Activated CD8-positive, alpha-beta memory T cell treated with anti-CD3 and anti-CD28 coated beads, Interleukin-2, amount 50 U/mL, for 1 hour (primary cell): ENCODE results near the gene USH2A.

Source experiments
- DNase-seq: peaks from one replicate; pipeline ENCODE4 v3.0.0-alpha.2; 2020; ENCODE audit errors: extremely low read depth

Gene USH2A, protein sequence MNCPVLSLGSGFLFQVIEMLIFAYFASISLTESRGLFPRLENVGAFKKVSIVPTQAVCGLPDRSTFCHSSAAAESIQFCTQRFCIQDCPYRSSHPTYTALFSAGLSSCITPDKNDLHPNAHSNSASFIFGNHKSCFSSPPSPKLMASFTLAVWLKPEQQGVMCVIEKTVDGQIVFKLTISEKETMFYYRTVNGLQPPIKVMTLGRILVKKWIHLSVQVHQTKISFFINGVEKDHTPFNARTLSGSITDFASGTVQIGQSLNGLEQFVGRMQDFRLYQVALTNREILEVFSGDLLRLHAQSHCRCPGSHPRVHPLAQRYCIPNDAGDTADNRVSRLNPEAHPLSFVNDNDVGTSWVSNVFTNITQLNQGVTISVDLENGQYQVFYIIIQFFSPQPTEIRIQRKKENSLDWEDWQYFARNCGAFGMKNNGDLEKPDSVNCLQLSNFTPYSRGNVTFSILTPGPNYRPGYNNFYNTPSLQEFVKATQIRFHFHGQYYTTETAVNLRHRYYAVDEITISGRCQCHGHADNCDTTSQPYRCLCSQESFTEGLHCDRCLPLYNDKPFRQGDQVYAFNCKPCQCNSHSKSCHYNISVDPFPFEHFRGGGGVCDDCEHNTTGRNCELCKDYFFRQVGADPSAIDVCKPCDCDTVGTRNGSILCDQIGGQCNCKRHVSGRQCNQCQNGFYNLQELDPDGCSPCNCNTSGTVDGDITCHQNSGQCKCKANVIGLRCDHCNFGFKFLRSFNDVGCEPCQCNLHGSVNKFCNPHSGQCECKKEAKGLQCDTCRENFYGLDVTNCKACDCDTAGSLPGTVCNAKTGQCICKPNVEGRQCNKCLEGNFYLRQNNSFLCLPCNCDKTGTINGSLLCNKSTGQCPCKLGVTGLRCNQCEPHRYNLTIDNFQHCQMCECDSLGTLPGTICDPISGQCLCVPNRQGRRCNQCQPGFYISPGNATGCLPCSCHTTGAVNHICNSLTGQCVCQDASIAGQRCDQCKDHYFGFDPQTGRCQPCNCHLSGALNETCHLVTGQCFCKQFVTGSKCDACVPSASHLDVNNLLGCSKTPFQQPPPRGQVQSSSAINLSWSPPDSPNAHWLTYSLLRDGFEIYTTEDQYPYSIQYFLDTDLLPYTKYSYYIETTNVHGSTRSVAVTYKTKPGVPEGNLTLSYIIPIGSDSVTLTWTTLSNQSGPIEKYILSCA (N-terminal part only)

DNA sequence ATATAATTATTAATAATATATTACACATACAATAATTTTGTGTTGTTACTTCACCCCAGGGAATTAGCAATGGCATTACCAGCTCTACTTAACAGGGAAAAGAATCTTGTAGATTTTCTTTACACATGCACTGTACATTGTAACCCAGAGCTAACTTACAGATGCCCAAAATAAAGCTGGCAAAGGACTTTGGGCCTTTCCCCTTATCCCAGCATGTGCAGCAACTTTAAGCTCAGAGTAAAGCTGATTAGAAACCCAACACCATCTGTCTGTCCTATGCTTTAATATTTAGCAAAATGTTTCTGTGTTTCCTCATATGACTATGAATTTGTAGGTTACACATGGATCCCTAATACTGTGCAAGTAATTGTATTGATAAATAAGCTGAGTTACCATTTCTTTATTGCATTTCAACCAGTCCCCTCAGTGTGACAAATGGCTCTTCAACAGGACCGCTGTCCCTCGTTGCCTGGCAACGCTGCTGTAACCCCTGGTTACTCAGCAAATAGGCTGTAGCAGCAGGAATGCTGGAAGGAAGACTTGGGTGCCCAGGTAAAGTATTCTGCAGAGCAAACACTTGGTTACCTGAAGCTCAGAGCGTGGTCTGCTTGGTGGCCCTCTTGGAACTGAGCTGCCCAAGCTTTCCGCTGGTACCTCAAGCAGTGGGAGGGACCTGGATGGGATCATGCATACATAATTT, at the start of gene USH2A:
Gene USH2A, minus strand, starts transcription at position 628 of the 700 bp plus-strand sequence. CDS start 1,112 bp downstream, outside the sequence.
- DNase-seq = no peak

DNA sequence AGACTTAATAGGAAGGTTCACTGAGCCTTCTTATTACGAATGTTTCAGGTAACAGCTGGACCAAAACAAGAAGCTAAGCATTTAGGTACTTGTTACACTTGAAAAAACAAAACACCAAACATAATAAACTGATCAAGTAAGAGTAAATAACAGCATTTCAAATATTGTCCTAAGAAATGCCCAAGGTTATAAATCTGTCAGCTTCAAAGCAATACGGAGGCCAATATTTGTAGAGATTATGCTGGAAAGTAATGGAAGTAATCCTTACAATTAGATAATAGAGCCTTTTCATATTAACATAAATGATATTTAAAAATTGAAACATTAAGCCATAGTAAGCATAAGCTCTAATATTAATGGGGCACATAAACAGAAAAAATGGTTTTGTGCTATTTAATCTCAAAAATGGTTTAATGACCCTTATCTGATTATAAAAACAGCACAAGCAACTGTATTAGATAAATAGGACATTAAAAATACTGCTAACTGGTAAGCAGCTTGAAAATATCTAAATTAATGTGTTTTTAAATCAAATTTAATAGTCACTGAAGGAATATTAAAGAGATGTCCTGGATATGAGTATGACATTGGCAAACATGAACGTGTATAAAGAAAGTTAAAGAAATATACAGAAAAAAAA, 43.0 kb upstream of the USH2A start:
- DNase-seq = no peak

DNA sequence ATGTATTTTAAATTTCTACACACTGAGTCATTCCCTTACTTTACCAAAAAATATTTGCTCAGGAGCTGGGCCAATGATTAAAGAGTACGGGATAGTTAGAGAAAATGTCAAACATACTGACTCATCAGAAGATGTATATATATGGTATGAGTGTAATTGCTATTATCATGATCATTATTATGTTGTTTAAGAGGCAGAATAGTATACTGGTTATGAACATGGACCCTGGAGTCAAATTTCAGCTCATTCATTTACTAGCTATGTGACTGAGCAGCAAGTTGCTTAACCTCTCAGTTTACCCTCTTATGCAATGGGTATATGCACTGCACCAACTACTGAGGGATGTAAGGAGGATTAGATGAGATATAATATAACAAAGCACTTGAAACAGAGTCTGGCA, 41.2 kb upstream of the USH2A start:
- DNase-seq = no peak

DNA sequence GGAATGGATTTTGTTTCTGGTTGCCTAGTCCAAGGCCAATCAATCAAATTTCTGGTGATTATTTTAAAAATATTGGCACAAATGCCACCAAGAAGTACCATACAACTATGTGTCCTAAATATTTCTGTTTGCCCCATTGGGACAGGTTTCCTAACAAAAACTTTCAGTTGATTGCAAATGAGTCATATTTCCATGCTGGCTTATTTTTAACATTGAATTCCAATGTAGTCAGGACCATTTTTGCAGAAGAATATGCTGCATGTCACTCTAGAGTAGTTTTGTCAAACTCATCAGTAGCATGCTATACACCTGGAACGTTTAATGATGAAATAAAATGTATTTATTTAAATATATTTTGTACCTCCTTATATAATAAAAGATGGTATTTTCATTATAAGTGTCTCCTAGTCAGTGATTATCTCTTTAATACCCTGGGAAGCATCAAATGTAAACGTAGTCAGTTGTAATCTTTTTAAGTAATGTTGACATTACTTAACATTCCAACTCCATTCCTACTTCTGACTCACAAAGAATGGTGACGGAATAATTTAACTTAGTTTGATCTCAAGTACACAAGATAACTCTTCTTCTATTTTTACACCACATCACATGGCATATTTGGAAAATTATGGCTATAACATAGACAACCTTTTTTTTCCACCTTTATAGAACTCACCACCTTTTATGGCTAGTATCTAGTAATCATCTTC, 39.0 kb upstream of the USH2A start:
- DNase-seq = no peak

DNA sequence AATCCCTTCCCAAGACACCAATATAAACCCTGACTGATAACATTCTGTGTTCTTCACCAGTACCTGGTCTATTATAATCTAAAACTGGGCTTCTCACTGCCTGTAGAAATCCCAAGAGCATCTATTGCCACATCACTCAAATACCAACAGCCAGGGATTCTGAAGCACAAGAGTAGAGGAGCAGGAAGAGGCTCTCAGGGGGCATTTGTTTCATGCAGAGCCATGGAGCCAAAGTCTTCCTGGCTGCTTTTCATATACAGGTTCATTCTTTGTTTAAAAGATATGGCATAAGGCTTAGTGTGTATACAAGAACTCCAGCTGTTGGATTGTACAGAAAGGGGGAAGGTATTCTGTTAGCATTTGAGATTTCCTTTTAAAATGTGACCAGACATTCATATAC, 38.2 kb upstream of the USH2A start:
- DNase-seq = no peak

DNA sequence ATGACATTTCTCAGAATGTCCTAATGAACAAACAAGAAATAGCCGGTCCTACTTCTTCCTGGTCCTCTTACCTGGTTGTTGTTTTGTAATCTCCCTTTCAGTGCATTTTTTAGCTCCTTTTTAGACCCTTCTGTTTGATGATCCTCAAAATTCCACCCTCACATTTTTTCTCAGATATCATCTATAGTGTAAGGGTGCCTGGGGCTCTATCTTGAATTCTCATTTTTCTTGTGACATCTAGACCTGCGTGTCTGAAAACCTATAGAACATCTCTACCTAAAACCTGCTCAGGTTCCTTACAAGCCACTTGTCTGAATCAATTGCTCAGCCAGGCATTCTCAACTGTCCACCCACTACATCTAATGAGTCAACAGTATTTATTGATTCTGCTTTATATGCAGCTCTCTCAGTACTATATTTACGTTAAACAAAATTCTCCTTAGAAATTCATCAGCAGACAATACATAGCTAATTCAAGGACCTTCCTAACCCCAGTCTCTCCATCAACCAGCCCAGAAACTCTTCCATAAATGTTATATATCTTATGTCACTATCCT, 36.5 kb upstream of the USH2A start:
- DNase-seq = no peak

DNA sequence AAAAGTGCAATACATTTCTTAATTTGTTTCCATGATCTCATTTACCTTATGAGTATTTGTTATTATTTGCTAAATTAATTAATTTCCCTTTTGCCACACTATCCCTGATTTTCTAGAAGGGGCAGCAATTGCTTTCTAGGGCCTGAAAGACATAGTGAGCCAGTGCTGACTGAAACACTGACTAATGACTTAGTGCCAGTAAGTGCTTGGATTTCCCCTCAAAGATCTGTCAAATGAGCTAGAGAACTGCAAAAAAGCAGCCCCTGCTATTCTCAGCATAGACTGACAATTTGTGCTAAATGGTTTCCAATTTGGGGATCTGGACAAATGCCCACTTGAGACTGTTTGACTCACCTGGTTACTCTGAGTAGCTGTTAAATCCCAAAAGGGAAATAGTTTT, 35.6 kb upstream of the USH2A start:
- DNase-seq = no peak

DNA sequence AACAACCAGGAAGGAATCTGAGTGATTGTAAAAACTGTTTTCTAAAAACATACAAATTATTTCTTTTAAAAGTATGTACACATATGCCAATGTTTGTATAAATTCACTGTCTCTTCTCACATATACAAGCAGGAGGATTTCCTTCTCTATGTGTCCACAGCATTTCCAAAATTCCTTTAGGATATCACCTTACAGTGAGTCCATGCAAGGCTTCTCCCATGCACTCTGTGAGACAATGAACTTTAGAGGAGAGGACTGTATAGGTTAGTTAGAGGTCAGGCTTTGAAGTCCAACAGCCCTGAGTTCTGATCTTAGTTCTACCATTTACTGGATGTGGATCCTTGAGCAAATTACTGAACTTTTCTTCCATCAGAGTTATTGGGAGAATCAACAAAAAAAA, 34.1 kb upstream of the USH2A start:
- no peak for DNase-seq

DNA sequence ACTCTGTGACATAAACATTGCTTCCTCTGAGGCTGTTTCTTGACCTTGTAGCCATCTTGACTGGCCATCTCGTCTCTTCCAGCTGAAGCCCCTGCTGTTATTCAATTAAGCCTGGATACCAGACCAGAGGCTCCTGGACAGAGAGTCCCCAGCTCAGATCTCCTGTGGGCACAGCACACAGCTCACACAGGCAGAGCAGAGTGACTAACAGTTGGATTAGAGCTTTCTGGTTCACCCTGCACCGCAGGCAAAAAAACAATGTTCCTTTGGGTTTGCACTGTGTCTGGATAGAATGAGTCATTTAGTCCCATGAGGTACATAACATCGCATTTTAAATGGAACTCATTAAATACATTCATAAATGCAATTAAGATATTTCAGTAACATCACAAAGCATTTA, 33.4 kb upstream of the USH2A start:
- DNase-seq = no peak

DNA sequence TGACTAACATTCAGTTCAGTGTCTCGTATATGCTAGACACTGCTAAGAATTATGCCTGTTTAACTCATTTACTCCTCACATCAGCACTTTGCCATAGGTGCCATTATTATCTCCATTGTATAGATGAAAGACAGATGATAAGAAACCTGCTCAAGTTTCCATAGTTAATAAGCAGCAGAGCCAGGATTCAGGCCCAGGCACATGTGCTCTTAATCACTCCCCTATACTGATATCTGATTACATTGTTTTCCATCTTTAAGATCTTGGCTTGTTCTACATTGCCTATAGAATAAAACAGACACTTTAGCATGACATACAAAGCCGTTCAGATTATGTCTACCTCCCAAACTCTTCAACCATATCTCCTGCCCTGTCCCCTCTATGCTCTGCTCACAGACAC, 30.5 kb upstream of the USH2A start:
- DNase-seq = no peak

DNA sequence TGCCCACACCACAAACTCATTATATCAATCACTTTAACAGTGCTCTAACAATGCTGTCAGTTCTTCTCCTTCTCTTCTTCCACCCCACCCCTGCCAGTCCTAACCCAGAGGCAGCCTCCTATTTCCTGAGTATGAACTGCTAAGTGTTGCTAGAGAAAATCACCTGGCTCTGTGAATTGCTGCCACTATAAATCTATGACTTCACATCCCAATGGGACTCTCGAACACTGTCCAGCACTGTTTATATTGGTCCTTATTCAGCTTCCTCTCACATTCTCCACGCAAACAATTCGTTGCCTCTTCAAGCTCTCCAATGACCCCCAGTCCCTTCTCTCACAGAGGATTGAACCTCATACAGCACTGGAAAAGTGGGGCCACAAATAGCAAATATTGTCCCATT, 27.0 kb upstream of the USH2A start:
- no peak for DNase-seq

DNA sequence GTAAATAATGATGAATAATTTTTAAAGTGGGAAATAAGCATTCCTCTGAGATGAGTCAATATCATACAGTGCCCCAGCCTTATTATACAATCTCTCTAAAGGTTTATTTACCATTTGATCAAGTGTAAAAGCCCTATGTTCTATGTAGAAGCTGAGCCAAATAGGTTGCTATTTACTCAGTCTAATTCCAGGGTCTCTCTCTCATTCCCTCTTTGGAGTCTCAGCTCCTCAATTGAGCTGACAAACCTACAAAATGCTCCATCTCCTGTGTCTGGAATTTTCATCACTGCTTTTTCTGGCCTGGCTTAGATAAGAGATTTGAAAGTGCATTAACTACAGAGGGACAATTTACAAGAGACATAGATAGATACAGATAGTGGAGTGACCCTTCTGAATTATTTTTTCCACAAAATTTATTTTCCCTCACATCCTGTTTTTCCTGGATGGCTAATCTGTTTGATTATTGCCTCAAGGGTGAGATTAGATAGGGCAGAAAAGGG, 24.8 kb upstream of the USH2A start:
- DNase-seq = no peak

DNA sequence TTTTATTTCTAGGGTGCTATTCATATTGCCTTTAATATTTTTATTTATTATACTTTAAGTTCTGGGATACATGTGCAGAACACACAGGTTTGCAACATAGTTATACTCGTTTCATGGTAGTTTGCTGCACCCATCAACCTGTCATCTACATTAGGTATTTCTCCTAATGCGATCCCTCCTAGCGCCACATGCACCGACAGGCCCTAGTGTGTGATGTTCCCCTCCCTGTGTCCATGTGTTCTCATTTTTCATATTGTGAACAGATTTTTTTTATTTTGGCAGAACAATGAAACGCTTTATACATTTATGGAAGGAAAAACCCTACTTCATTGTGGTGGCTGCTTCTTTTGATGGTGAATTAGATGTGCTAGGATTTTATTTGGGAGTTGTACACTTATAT, 14.4 kb upstream of the USH2A start:
- DNase-seq = no peak

DNA sequence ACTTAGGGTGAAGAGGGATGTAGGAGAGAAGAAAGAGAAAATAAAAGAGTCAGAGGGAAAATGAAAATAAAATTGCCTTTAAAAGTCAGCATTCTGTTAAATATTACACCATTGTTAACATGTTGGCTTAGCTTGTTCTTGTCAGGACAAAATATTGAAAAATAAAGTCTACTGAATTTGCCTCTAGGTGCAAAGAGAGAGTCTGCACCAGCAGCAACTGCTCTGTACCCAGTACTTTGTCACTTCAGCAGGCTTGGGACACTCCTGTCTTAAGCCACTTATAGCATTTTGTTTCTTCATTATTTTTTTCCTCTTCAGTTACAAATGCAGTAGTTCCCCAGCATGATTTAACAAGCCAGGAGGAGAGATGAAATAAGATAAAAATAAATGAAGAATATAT, 11.0 kb upstream of the USH2A start:
- no peak for DNase-seq

DNA sequence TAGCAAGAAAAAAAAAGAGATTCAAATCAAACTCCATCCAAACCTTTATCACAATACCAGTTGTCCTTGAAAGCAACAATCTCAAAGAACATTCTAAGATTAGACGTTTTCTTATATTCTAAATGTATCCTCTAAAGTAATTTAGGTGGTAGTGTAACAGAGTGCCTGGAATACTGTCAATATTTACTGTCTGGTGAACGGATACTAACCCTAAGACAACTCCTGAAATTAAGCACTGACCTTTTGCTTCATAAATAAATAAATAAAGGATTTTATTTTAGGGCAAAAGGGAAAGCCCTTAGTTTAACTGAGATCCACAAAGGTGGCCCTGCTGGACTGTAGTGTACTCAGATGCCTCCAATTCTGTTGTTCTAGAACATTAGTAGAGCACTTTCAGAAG, 9.9 kb upstream of the USH2A start:
- DNase-seq = no peak

DNA sequence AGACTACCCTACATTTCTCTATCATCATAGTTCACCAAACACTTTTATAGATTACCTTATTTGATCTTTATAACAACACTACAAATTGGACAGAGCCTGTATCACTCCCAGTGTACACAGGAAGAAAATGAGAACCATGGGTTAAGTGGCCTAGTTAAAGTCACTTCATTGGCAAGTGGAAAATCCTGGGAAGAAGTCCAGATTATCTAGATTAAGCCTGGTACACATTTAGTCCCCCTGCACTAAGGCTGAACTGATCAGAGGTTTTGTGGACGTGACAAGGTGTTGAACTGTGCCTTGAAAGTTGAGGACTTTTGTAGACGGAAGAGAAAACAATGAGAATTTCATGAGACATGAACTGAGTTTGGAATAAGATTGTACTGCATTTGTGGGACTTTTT, 7.5 kb upstream of the USH2A start:
- no peak for DNase-seq

DNA sequence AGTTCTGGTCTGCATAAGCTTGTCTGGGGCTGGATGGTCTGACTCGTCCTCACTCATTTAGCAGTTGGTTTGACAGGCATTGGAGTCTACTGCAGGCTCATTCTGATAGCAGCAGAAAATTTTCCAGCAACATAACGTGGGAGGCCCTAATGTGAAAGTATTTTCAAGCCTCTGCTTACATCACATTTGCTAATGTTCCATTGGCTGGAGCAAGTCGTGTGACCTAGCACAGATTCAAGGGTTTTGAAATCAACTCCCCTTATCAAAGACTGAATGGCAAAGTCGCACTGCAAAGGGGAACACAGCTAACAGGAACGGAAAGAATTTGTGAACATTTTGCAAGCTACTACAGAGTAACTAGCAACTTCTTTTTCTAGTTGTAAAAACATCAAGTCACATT, 2.3 kb upstream of the USH2A start:
- no peak for DNase-seq

DNA sequence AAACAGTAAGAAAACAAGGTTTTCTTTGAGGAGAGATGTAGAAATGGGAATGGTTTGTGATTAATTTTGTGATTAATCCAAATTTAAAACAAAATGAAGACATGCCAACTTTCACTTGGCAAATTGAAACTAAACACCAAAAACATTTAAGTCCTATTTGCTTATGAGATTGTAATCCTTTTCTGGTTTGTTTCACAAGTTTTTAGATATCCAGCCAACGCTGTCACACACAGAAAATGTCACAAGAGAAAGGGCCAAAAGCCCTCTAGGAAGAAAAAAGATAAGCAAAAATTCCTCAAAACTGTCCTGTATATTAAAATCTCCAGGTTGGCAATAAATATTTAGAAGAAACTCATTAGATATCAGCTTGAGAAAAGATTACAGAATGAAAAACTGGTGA, 2.5 kb downstream of the USH2A start:
- no peak for DNase-seq

DNA sequence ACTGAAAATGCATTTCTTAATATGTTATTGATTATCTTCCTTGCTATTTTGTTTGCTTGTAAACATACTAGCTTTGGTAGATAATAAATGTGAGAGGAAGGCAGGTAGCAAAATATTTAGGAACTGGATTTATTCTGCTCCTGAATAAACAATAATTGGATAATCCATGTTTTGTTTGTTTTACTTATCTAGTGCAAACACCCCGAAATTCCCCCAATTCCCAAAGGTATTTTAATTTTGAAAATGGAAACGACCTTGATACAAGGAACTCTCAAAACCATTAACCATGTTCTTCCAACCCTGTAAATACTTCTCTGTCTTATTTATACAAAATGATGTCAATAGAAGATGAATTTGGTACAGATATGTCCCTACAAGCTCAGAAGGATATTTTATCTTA, 3.0 kb downstream of the USH2A start:
- DNase-seq = no peak

DNA sequence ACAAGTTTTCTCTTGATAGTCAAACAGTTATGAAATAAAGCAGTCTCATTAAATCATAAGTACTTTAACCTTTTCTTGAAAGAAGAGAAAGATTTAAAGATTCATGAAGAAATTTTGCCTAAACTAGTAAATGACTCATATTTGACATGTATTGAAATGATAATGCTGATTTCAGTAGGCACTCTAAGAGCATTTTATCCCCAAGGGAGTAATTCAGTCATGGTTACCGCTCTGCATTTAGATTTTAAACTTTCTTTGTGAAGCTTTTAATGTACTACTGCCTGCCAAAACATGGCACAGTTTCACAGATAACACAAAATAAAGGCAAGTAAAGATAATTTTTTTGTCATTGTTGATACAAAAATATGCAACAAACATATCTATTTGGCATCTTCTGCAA, 6.8 kb downstream of the USH2A start:
- no peak for DNase-seq
